K562 (cell line): ENCODE data around the gene ZC3H18. TPM values are rescaled to one million over a fixed set of nuclear protein-coding genes. Genes with fewer than 3 reads are reported as not detected.

Experiments
- COPS2 ChIP-seq: fragments of 450-650 bp; conservative IDR thresholded peaks from 2 replicates; pipeline ENCODE4 v1.6.1; 2016; ENCODE audit warnings: mild to moderate bottlenecking, moderate library complexity
- CTCFL ChIP-seq: IDR thresholded peaks from 2 replicates; pipeline ENCODE4 v1.6.1; 2011; ENCODE audit warnings: borderline replicate concordance, low read depth, mild to moderate bottlenecking, moderate library complexity, low read length; ENCODE audit not compliant: insufficient read depth, poor library complexity, severe bottlenecking
- FOXP1 ChIP-seq: sonication (generic); formaldehyde crosslinking; IDR thresholded peaks from 2 replicates; pipeline ENCODE4 v1.8.0; 2022; ENCODE audit warnings: mild to moderate bottlenecking, missing genetic modification reagents
- MED1 ChIP-seq: sonication (generic); formaldehyde crosslinking; IDR thresholded peaks from 2 replicates; pipeline ENCODE4 v1.8.1; 2023; ENCODE audit warnings: missing genetic modification reagents, borderline replicate concordance
- MTA3 ChIP-seq: fragments of 450-650 bp; formaldehyde crosslinking; IDR thresholded peaks from 2 replicates; pipeline ENCODE4 v1.6.1; 2017; ENCODE audit warnings: mild to moderate bottlenecking, borderline replicate concordance
- NFIX ChIP-seq: fragments of 250-450 bp; sonication (Bioruptor Pico); IDR thresholded peaks from 2 replicates; pipeline ENCODE4 v1.4.0; 2020; ENCODE audit warnings: low read depth, mild to moderate bottlenecking, moderate library complexity
- PBX2 ChIP-seq, 2 experiments: IDR thresholded peaks in 1 of 2; conservative IDR thresholded peaks in 1 of 2; 2 replicates each; pipeline ENCODE4 v1.6.1; 2016; ENCODE audit warnings: low read depth in 2 of 2, mild to moderate bottlenecking in 1 of 2, missing compliant biosample characterization in 1 of 2, missing genetic modification characterization in 1 of 2, moderate library complexity in 1 of 2
- PKNOX1 ChIP-seq: fragments of 450-650 bp; IDR thresholded peaks from 2 replicates; pipeline ENCODE4 v1.6.1; 2016
- RAD51 ChIP-seq: fragments of 450-650 bp; IDR thresholded peaks from 2 replicates; pipeline ENCODE4 v1.7.1; 2016; ENCODE audit warnings: low read depth, mild to moderate bottlenecking, borderline replicate concordance
- SIN3B ChIP-seq: fragments of 450-650 bp; IDR thresholded peaks from 2 replicates; pipeline ENCODE4 v1.6.1; 2017; ENCODE audit warnings: low read depth, mild to moderate bottlenecking, moderate library complexity
- SREBF1 ChIP-seq: fragments of 150-350 bp; IDR thresholded peaks from 2 replicates; pipeline ENCODE4 v1.6.1; 2014; ENCODE audit warnings: antibody characterized with exemption, low read depth, low read length, borderline replicate concordance
- TFAP4 ChIP-seq: sonication (generic); formaldehyde crosslinking; IDR thresholded peaks from 2 replicates; pipeline ENCODE4 v1.8.0; 2022; ENCODE audit warnings: missing genetic modification reagents, mild to moderate bottlenecking, moderate library complexity, borderline replicate concordance
- ZFP91 ChIP-seq: sonication (generic); formaldehyde crosslinking; IDR thresholded peaks from 2 replicates; pipeline ENCODE4 v1.8.0; 2022; ENCODE audit warnings: mild to moderate bottlenecking, missing genetic modification reagents
- ZNF551 ChIP-seq: fragments of 250-450 bp; sonication (Bioruptor Pico); IDR thresholded peaks from 2 replicates; pipeline ENCODE4 v1.5.0; 2021; ENCODE audit warnings: mild to moderate bottlenecking, moderate library complexity
- polyA plus RNA-seq, 8 experiments: library from polyadenylated mRNA; depleted of rRNA in 4 of 8; stranded (reverse) in 5 of 8; unstranded in 3 of 8; fragments of >200 nt; fragmentation: Nextera tagmentation in 2 of 8; fragmentation: Illumina TruSeq in 1 of 8; extraction: Ambion mirVana in 2 of 8; extraction: Trizol in 1 of 8; gene quantifications; 2 replicates each; pipeline versions ENCODE4 v1.2.1 to v1.2.3, GENCODE V29; 2011 to 2014; ENCODE audit warnings: inconsistent platforms in 1 of 8, missing spikeins in 1 of 8
- total RNA-seq, 7 experiments: library from RNA; depleted of rRNA in 6 of 7; stranded (reverse); fragments of >200 nt in 6 of 7; fragmentation: Illumina TruSeq in 2 of 7; extraction: Trizol in 2 of 7; gene quantifications; 2 replicates each; pipeline versions ENCODE4 v1.2.1 to v1.2.3, GENCODE V29; 2011 to 2021; ENCODE audit warnings: low replicate concordance in 1 of 7

The ZC3H18 gene
- total and polyA plus RNA-seq, 9 of the 15 experiments (the other 6 are each of a cell fraction or from before 2014, with no cell fraction given), result 1.7 to 88.7 (median 26.9) TPM

- TF ChIP-seq SIN3B, result peak; percentile 42; the same call in 1 of the 2 replicates
- TF ChIP-seq MED1 (CRISPR knock-in tag), result no peak
- no peak for TF ChIP-seq ZNF551 (CRISPR knock-in tag)
- TF ChIP-seq PBX2 (CRISPR knock-in tag; IDR thresholded peaks at IDR 0.05; ENCODE audit: low read depth), result no peak
- peak; percentile 46; the same call in 1 of the 2 replicates for TF ChIP-seq PBX2 (tag; conservative IDR thresholded peaks at IDR 0.05; ENCODE audit: low read depth)
- TF ChIP-seq CTCFL, result peak; percentile 68
- TF ChIP-seq PKNOX1, result peak; percentile 52; the same call in 1 of the 2 replicates
- TF ChIP-seq SREBF1, result no peak
- TF ChIP-seq RAD51, result no peak
- TF ChIP-seq TFAP4, result peak; percentile 100
- peak; percentile 41; the same call in 1 of the 2 replicates for TF ChIP-seq NFIX (CRISPR knock-in tag)
- TF ChIP-seq FOXP1 (CRISPR knock-in tag), result no peak
- TF ChIP-seq MTA3, result 0 out of 2 replicates have a peak, but pooled peaks have one; percentile 34
- no peak for TF ChIP-seq ZFP91 (CRISPR knock-in tag)
- TF ChIP-seq COPS2, result no peak
Measured at GRCh38 chr16:88558457-88559442, 11.5 kb upstream of the ZC3H18 start (continued).
